ENCODE data around the gene FNDC3B. TPM values are rescaled to one million over a fixed set of nuclear protein-coding genes. Genes with fewer than 3 reads are reported as not detected.

FNDC3B gene
- total RNA-seq, 1 experiment from 2014 or later = 173 TPM

DNA sequence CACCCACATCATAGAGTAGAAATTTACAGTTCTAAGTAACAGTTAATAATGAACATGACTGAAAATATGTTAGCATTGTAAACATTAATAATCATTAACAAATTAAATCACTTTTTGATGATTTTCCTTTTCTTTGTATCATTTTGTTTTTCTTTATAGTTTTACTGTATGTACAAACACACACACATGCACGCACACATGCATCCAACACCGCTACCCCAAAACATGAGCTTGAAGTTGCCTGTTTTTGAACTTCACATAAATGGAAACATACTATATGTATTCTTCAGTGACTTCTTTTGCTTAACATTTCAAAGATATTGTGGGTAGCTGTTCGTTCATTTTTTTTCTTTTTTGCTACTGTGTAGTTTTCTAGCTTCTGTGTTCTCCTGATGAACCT lies 123.9 kb downstream of the FNDC3B start:
- Histone ChIP-seq H3K9me3 (ENCODE audit: control insufficient read depth, insufficient read depth, low read depth, low read length) (no peaks in the 10 kb centered on the region), H3K36me3 (ENCODE audit: control insufficient read depth, insufficient read depth, low read length) (no peaks in the 10 kb centered on the region), H3K27ac (ENCODE audit: low read length) (peak overlapping the region; percentile 64), H3K4me3 (ENCODE audit: low read depth in 2 of 2, low read length in 2 of 2) (no peak overlapping the region), H3K27me3 (ENCODE audit: control insufficient read depth, insufficient read depth, low read length) (no peaks in the 10 kb centered on the region), H3K4me1 (ENCODE audit: control insufficient read depth, insufficient read depth, low read length) (peaks cover 48% of the 10 kb centered on the region)
- no TSS peak for BruUV-seq (replicated peaks)
- TF ChIP-seq, protein P1, sequence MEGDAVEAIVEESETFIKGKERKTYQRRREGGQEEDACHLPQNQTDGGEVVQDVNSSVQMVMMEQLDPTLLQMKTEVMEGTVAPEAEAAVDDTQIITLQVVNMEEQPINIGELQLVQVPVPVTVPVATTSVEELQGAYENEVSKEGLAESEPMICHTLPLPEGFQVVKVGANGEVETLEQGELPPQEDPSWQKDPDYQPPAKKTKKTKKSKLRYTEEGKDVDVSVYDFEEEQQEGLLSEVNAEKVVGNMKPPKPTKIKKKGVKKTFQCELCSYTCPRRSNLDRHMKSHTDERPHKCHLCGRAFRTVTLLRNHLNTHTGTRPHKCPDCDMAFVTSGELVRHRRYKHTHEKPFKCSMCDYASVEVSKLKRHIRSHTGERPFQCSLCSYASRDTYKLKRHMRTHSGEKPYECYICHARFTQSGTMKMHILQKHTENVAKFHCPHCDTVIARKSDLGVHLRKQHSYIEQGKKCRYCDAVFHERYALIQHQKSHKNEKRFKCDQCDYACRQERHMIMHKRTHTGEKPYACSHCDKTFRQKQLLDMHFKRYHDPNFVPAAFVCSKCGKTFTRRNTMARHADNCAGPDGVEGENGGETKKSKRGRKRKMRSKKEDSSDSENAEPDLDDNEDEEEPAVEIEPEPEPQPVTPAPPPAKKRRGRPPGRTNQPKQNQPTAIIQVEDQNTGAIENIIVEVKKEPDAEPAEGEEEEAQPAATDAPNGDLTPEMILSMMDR (IDR thresholded peaks at IDR 0.05) = no peak
- TF ChIP-seq POLR2AphosphoS5 (IDR thresholded peaks at IDR 0.05; ENCODE audit: low read depth, low read length) (no peak), TCF7L2 (IDR thresholded peaks at IDR 0.05; ENCODE audit: low read depth, low read length) (no peak), SIN3A (IDR thresholded peaks at IDR 0.05; ENCODE audit: borderline replicate concordance, insufficient read depth, low read depth, low read length) (no peak)
- TF ChIP-seq, protein P2, sequence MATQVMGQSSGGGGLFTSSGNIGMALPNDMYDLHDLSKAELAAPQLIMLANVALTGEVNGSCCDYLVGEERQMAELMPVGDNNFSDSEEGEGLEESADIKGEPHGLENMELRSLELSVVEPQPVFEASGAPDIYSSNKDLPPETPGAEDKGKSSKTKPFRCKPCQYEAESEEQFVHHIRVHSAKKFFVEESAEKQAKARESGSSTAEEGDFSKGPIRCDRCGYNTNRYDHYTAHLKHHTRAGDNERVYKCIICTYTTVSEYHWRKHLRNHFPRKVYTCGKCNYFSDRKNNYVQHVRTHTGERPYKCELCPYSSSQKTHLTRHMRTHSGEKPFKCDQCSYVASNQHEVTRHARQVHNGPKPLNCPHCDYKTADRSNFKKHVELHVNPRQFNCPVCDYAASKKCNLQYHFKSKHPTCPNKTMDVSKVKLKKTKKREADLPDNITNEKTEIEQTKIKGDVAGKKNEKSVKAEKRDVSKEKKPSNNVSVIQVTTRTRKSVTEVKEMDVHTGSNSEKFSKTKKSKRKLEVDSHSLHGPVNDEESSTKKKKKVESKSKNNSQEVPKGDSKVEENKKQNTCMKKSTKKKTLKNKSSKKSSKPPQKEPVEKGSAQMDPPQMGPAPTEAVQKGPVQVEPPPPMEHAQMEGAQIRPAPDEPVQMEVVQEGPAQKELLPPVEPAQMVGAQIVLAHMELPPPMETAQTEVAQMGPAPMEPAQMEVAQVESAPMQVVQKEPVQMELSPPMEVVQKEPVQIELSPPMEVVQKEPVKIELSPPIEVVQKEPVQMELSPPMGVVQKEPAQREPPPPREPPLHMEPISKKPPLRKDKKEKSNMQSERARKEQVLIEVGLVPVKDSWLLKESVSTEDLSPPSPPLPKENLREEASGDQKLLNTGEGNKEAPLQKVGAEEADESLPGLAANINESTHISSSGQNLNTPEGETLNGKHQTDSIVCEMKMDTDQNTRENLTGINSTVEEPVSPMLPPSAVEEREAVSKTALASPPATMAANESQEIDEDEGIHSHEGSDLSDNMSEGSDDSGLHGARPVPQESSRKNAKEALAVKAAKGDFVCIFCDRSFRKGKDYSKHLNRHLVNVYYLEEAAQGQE (IDR thresholded peaks at IDR 0.05; ENCODE audit: insufficient read depth in 1 of 2, low read depth in 2 of 2, low read length in 1 of 2) = no peak
- ChIA-PET CTCF (no interaction called here), POLR2A (no interaction called here)
- ATAC-seq (no peak), DNase-seq (ENCODE audit: low read depth, low spot score) (no peak)
- in situ Hi-C loops (cut with HindIII; ENCODE audit: low pct_unique_long_range_greater_than_20kb, low sequenced_read_pairs) = no loop called here
- intact Hi-C loops (cut with micrococcal nuclease; ENCODE audit: unreplicated experiment) = no loop called here

DNA sequence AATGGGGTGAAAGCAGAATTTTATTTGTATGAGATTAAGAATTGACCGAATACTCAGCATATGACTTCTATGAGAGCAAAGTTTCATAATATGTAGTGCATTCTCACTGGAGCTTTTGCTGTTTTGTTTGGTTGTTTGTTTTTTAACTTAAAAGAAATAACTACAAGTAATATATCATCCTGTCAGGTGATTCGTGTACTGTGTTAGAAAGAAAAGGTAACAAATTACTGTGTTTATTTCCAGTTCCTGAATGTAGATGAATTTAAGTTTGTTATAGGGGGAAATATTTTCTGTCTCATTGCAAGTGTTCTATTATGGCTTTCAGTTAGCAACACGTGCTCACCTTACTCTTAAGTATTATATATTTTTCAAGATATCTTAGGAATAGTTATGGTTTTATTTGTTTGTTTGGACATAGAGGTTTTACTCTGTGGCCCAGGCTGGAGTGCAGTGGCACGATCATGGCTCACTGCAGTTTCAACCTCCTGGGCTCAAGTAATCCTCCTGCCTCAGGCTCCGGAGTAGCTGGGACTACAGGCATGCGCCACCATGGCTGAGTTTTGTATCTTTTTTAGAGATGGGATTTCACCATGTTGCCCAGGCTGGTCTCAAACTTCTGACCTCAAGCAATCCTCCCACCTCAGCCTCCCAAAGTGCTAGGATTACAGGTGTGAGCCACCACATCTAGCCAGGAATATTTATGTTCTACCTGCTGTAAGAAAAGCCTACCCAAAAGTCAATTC lies 125.4 kb downstream of the FNDC3B start:
- intact Hi-C loops (cut with micrococcal nuclease; ENCODE audit: unreplicated experiment) (no loop called here), in situ Hi-C loops (cut with HindIII; ENCODE audit: low pct_unique_long_range_greater_than_20kb, low sequenced_read_pairs) (no loop called here)
- H3K4me3 ChIP-seq (ENCODE audit: low read depth in 2 of 2, low read length in 2 of 2) = no peak overlapping the region
- no peaks in the 10 kb centered on the region for H3K9me3 ChIP-seq (ENCODE audit: control insufficient read depth, insufficient read depth, low read depth, low read length)
- H3K36me3 ChIP-seq (ENCODE audit: control insufficient read depth, insufficient read depth, low read length) = no peaks in the 10 kb centered on the region
- TF ChIP-seq, protein P1 (IDR thresholded peaks at IDR 0.05) = no peak
- TF ChIP-seq POLR2AphosphoS5 (IDR thresholded peaks at IDR 0.05; ENCODE audit: low read depth, low read length) (no peak), TCF7L2 (IDR thresholded peaks at IDR 0.05; ENCODE audit: low read depth, low read length) (no peak), SIN3A (IDR thresholded peaks at IDR 0.05; ENCODE audit: borderline replicate concordance, insufficient read depth, low read depth, low read length) (no peak)
- TF ChIP-seq, protein P2 (IDR thresholded peaks at IDR 0.05; ENCODE audit: insufficient read depth in 1 of 2, low read depth in 2 of 2, low read length in 1 of 2) = no peak
- POLR2A ChIA-PET = no interaction called here
- CTCF ChIA-PET = no interaction called here
- H3K27ac ChIP-seq (ENCODE audit: low read length) = no peak overlapping the region; the same call in 1 of the 2 replicates
- ATAC-seq (no peak), DNase-seq (ENCODE audit: low read depth, low spot score) (no peak)
- BruUV-seq (replicated peaks) = no TSS peak
- H3K4me1 ChIP-seq (ENCODE audit: control insufficient read depth, insufficient read depth, low read length) = peaks cover 48% of the 10 kb centered on the region
- H3K27me3 ChIP-seq (ENCODE audit: control insufficient read depth, insufficient read depth, low read length) = no peaks in the 10 kb centered on the region
